Chondrocyte (in vitro differentiated cells): Measurements from ENCODE around the gene TMEM132D. TPM values are rescaled to one million over a fixed set of nuclear protein-coding genes. Genes with fewer than 3 reads are reported as not detected.

Experiments
- DNase-seq: peaks from one replicate; pipeline ENCODE4 v3.0.0; 2021; ENCODE audit warnings: mixed read lengths, low spot score
- H3K27ac Mint-ChIP-seq: one replicate; pipeline ENCODE4 v1.8.0; 2021; ENCODE audit warnings: mild to moderate bottlenecking, moderate library complexity, mixed read lengths; ENCODE audit not compliant: unreplicated experiment
- H3K27me3 Mint-ChIP-seq: 2 replicates; pipeline ENCODE4 v1.8.0; 2021; ENCODE audit warnings: low read depth, mixed read lengths
- H3K36me3 Mint-ChIP-seq: 2 replicates; pipeline ENCODE4 v1.8.0; 2021; ENCODE audit warnings: low read depth, mixed read lengths
- H3K4me1 Mint-ChIP-seq: 2 replicates; pipeline ENCODE4 v1.8.0; 2021; ENCODE audit warnings: low read depth, mild to moderate bottlenecking, mixed read lengths
- H3K4me3 Mint-ChIP-seq: one replicate; pipeline ENCODE4 v1.8.0; 2021; ENCODE audit warnings: mild to moderate bottlenecking, moderate library complexity, mixed read lengths; ENCODE audit not compliant: unreplicated experiment
- H3K9me3 Mint-ChIP-seq: 2 replicates; pipeline ENCODE4 v1.8.0; 2021; ENCODE audit warnings: low read depth, mixed read lengths
- total RNA-seq: library from RNA; stranded (reverse); gene quantifications from 3 replicates; pipeline ENCODE4 v1.2.1, GENCODE V29; 2021
- TF ChIP-seq, protein P1 (sequence below): fragments of 200-600 bp; sonication (generic); IDR thresholded peaks from 2 replicates; pipeline ENCODE4 v1.5.0; 2021; ENCODE audit warnings: antibody characterized with exemption, mild to moderate bottlenecking, moderate library complexity

The TMEM132D gene
- total RNA-seq, 1 donor from 2014 or later: 3.1 TPM

DNA sequence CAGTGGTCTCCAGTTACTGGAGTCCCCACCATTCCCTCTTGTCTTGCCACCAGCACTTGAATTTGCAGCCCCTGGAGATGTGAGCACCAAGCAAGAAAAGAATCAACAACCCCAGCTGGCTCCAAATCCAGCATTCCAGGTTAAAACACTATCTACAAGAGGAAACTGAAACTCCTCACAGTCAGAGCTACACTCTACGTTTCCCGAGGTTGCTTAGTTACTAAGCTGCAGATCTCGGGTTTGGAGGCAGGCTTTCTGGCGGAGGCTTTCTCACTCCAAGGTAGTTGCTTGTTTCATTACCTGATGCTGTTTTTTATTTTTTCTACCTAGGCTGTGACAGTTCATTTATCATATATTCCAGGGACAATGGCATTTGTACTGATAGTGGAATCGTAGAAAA is 802.4 kb downstream of the TMEM132D start:
- H3K4me1 Mint-ChIP-seq: no peaks in the 10 kb centered on the region
- H3K4me3 Mint-ChIP-seq: no peak overlapping the region
- H3K36me3 Mint-ChIP-seq: peaks cover under 1% of the 10 kb centered on the region
- peaks cover 13% of the 10 kb centered on the region for H3K9me3 Mint-ChIP-seq
- DNase-seq: no peak
- no peaks in the 10 kb centered on the region for H3K27me3 Mint-ChIP-seq
- H3K27ac Mint-ChIP-seq: no peak overlapping the region
- TF ChIP-seq, protein P1, sequence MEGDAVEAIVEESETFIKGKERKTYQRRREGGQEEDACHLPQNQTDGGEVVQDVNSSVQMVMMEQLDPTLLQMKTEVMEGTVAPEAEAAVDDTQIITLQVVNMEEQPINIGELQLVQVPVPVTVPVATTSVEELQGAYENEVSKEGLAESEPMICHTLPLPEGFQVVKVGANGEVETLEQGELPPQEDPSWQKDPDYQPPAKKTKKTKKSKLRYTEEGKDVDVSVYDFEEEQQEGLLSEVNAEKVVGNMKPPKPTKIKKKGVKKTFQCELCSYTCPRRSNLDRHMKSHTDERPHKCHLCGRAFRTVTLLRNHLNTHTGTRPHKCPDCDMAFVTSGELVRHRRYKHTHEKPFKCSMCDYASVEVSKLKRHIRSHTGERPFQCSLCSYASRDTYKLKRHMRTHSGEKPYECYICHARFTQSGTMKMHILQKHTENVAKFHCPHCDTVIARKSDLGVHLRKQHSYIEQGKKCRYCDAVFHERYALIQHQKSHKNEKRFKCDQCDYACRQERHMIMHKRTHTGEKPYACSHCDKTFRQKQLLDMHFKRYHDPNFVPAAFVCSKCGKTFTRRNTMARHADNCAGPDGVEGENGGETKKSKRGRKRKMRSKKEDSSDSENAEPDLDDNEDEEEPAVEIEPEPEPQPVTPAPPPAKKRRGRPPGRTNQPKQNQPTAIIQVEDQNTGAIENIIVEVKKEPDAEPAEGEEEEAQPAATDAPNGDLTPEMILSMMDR: no peak

DNA sequence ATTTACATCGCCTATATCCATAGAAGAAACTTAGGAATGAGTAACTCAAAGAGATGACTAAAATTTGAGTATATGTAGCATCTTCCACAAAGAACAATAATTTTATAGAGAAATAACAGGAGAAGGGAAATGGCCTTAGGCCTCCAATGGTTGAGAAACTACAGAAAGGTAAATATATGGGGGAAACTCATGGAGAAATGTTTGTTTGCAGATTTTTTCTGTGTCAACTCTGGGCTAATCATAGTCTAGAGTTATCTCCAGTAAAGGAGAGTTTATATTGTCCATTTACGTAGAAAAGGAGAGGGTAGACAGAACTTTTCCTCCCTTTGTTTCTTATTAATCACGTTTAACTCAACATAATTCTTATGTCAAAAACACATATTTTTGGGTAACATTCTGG is 806.4 kb downstream of the TMEM132D start:
- Mint-ChIP-seq H3K27ac (no peak overlapping the region), H3K36me3 (no peaks in the 10 kb centered on the region), H3K9me3 (peaks cover 20% of the 10 kb centered on the region), H3K27me3 (no peaks in the 10 kb centered on the region), H3K4me1 (no peaks in the 10 kb centered on the region), H3K4me3 (no peak overlapping the region)
- DNase-seq: no peak
- TF ChIP-seq, protein P1: no peak

- Mint-ChIP-seq H3K9me3 (peaks cover 20% of the 10 kb centered on the region), H3K4me1 (no peaks in the 10 kb centered on the region), H3K27ac (no peak overlapping the region), H3K36me3 (no peaks in the 10 kb centered on the region), H3K4me3 (no peak overlapping the region), H3K27me3 (no peaks in the 10 kb centered on the region)
- no peak for DNase-seq
- TF ChIP-seq, protein P1: no peak
These were observed 806.9 kb downstream of the TMEM132D start for GRCh38 chr12:129096968-129097367.

DNA sequence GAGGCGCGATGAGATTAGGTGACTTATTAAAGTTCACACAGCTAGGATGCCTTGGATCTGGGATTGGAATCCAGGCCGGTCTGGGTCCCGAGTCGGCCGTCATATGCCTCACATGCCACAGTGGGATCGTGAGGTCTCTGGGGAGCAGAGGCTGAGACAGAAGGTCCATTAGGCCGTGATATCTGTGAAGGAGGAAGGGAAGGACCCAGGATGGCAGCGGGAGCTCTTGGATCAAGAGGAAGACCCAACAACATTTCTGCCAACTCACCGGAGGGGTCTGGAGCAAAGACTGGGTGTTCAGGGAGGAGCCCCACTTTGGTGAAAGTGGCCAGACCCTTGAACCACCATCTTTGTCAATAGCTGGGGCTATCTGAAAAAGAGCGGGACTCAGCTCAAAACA is 807.6 kb downstream of the TMEM132D start:
- no peak overlapping the region for H3K4me3 Mint-ChIP-seq
- H3K4me1 Mint-ChIP-seq: no peaks in the 10 kb centered on the region
- DNase-seq: no peak
- H3K9me3 Mint-ChIP-seq: peaks cover 18% of the 10 kb centered on the region
- TF ChIP-seq, protein P1: no peak
- no peak overlapping the region for H3K27ac Mint-ChIP-seq
- H3K27me3 Mint-ChIP-seq: no peaks in the 10 kb centered on the region
- no peaks in the 10 kb centered on the region for H3K36me3 Mint-ChIP-seq

- no peaks in the 10 kb centered on the region for H3K27me3 Mint-ChIP-seq
- H3K4me3 Mint-ChIP-seq: no peak overlapping the region
- no peaks in the 10 kb centered on the region for H3K36me3 Mint-ChIP-seq
- TF ChIP-seq, protein P1: no peak
- H3K27ac Mint-ChIP-seq: no peak overlapping the region
- H3K9me3 Mint-ChIP-seq: peaks cover 15% of the 10 kb centered on the region
- H3K4me1 Mint-ChIP-seq: no peaks in the 10 kb centered on the region
- no peak for DNase-seq
These were observed 814.2 kb downstream of the TMEM132D start for GRCh38 chr12:129089576-129089975.
